GM12878 (cell line): ENCODE results near the gene PPP2R1B. TPM values are rescaled to one million over a fixed set of nuclear protein-coding genes. Genes with fewer than 3 reads are reported as not detected.

Source experiments
- ATAC-seq: fragments of 200-7000 bp; cut with Tn5 transposase; 3 replicates; pipeline ENCODE4 v1.9.1; 2020; ENCODE audit warnings: mild to moderate bottlenecking, moderate library complexity
- BruUV-seq: library from RNA; stranded (reverse); fragments of 400-500 nt; replicated peaks from 2 replicates; lab custom pipeline; 2021; lab: Mats Ljungman, UMichigan
- CTCF ChIA-PET: fragments of 300-600 bp; sonication (Branson Sonifier 250); formaldehyde crosslinking; extraction: SDS; loops from one replicate; lab custom pipeline; 2021; ENCODE audit warnings: inconsistent platforms; lab: Yijun Ruan, JAX
- POLR2A ChIA-PET: fragments of 350-600 bp; formaldehyde crosslinking; extraction: SDS; loops from one replicate; lab custom pipeline; 2021; ENCODE audit warnings: inconsistent platforms; lab: Charles Lee
- RAD21 ChIA-PET: fragments of 300-600 bp; sonication (Branson Sonifier 250); formaldehyde crosslinking; loops from one replicate; lab custom pipeline; 2023; ENCODE audit warnings: antibody characterized with exemption; ENCODE audit not compliant: unreplicated experiment; lab: Charles Lee
- SMC1A ChIA-PET: fragments of 300-600 bp; sonication (Branson Sonifier 250); formaldehyde crosslinking; loops from one replicate; lab custom pipeline; 2023; ENCODE audit not compliant: unreplicated experiment, uncharacterized antibody; lab: Charles Lee
- DNase-seq: peaks from one replicate; pipeline ENCODE4 v3.0.0-alpha.2; 2011; ENCODE audit warnings: low read depth, low spot score
- FAIRE-seq: peaks from 3 replicates; lab custom pipeline; 2011; peaks lifted over from hg19 to GRCh38; lab: Jason Lieb, UNC
- H2AFZ ChIP-seq: 2 replicates; pipeline ENCODE4 v1.6.0; 2011; ENCODE audit warnings: low read depth, low read length, control low read depth; ENCODE audit not compliant: control insufficient read depth
- H3K27ac ChIP-seq: 2 replicates; pipeline ENCODE4 v1.5.1; 2011; ENCODE audit warnings: control low read depth; ENCODE audit not compliant: control insufficient read depth, insufficient read depth
- H3K27me3 ChIP-seq, 2 experiments: replicated peaks in 1 of 2; 2 replicates each; pipeline versions ENCODE4 v1.6.0 to v1.6.1; 2011; ENCODE audit warnings: low read length in 1 of 2; ENCODE audit not compliant: control insufficient read depth in 2 of 2, insufficient read depth in 2 of 2
- H3K36me3 ChIP-seq, 2 experiments: 2 replicates each; pipeline ENCODE4 v1.5.1; 2011; ENCODE audit warnings: low read length in 1 of 2; ENCODE audit not compliant: control insufficient read depth in 2 of 2, insufficient read depth in 2 of 2
- H3K4me1 ChIP-seq: 2 replicates; pipeline ENCODE4 v1.6.1; 2011; ENCODE audit warnings: mild to moderate bottlenecking, low read length, moderate library complexity, mixed read lengths; ENCODE audit not compliant: control insufficient read depth, insufficient read depth
- H3K4me2 ChIP-seq: 2 replicates; pipeline ENCODE4 v1.6.0; 2011; ENCODE audit warnings: control low read depth; ENCODE audit not compliant: control insufficient read depth, insufficient read depth
- H3K4me3 ChIP-seq: fragments of 200-600 bp; sonication (generic); 2 replicates; pipeline ENCODE4 v1.5.1; 2016
- H3K79me2 ChIP-seq: 2 replicates; pipeline ENCODE4 v1.6.0; 2011; ENCODE audit warnings: low read length; ENCODE audit not compliant: control insufficient read depth, insufficient read depth
- H3K9ac ChIP-seq: 2 replicates; pipeline ENCODE4 v1.8.0; 2011; ENCODE audit warnings: low read length, control low read depth, mixed read lengths; ENCODE audit not compliant: control insufficient read depth, insufficient read depth
- H3K9me3 ChIP-seq: replicated peaks from 3 replicates; pipeline ENCODE4 v1.5.1; 2011; ENCODE audit warnings: mild to moderate bottlenecking, low read length; ENCODE audit not compliant: control insufficient read depth, insufficient read depth
- H4K20me1 ChIP-seq: 2 replicates; pipeline ENCODE4 v1.6.0; 2011; ENCODE audit not compliant: control insufficient read depth, insufficient read depth
- BACH1 ChIP-seq: fragments of 450-650 bp; IDR thresholded peaks from 2 replicates; pipeline ENCODE4 v1.6.1; 2017; ENCODE audit warnings: mild to moderate bottlenecking, borderline replicate concordance
- CHD2 ChIP-seq: IDR thresholded peaks from 2 replicates; pipeline ENCODE4 v1.6.1; 2011; ENCODE audit warnings: low read depth, low read length, improper control_type of control experiment, borderline replicate concordance
- CREM ChIP-seq: IDR thresholded peaks from 2 replicates; pipeline ENCODE4 v1.6.1; 2014; ENCODE audit warnings: antibody characterized with exemption, low read depth
- EP300 ChIP-seq, 2 experiments: fragments of 150-350 bp in 1 of 2; IDR thresholded peaks; 2 replicates each; pipeline ENCODE4 v1.6.1; 2011 to 2012; ENCODE audit warnings: low read depth in 2 of 2, low read length in 2 of 2, borderline replicate concordance in 1 of 2, improper control_type of control experiment in 1 of 2, inconsistent platforms in 1 of 2; ENCODE audit not compliant: control insufficient read depth in 1 of 2
- IKZF2 ChIP-seq, 2 experiments: fragments of 450-650 bp; IDR thresholded peaks; 2 replicates each; pipeline ENCODE4 v1.6.1; 2017; ENCODE audit warnings: mild to moderate bottlenecking in 2 of 2, moderate library complexity in 2 of 2
- JUND ChIP-seq: IDR thresholded peaks from 2 replicates; pipeline ENCODE4 v1.6.1; 2012; ENCODE audit warnings: low read depth, mild to moderate bottlenecking, low read length, improper control_type of control experiment, moderate library complexity
- MXI1 ChIP-seq: fragments of 150-350 bp; IDR thresholded peaks from 2 replicates; pipeline ENCODE4 v1.6.1; 2011; ENCODE audit warnings: low read depth, mild to moderate bottlenecking, inconsistent platforms, low read length, improper control_type of control experiment
- MYC ChIP-seq: IDR thresholded peaks from 2 replicates; pipeline ENCODE4 v1.6.1; 2011; ENCODE audit warnings: mild to moderate bottlenecking, low read length, moderate library complexity, inconsistent platforms; ENCODE audit not compliant: insufficient read depth, insufficient replicate concordance, insufficient read length, severe bottlenecking
- NFIC ChIP-seq: IDR thresholded peaks from 2 replicates; pipeline ENCODE4 v1.6.1; 2012; ENCODE audit warnings: low read depth, mild to moderate bottlenecking, inconsistent platforms, low read length, moderate library complexity
- NR2C1 ChIP-seq: fragments of 450-650 bp; IDR thresholded peaks from 2 replicates; pipeline ENCODE4 v1.6.1; 2017; ENCODE audit warnings: antibody characterized with exemption, mild to moderate bottlenecking, moderate library complexity
- RELA ChIP-seq: fragments of 450-650 bp; IDR thresholded peaks from 2 replicates; pipeline ENCODE4 v1.8.0; 2014; ENCODE audit warnings: borderline replicate concordance; ENCODE audit not compliant: partially characterized antibody
- ZZZ3 ChIP-seq: IDR thresholded peaks from 2 replicates; pipeline ENCODE4 v1.6.1; 2011; ENCODE audit warnings: low read depth; ENCODE audit not compliant: control insufficient read depth, insufficient read length
- WGBS: methylation state at CpG from one replicate; pipeline ENCODE4 v1.1.6; 2016; ENCODE audit warnings: low lambda C conversion rate; ENCODE audit not compliant: insufficient replicate concordance, insufficient coverage; ENCODE audit errors: missing lambda C conversion rate; 5-methylcytosine and 5-hydroxymethylcytosine counted together
- in situ Hi-C: fragments of 300-500 bp; cut with MboI; formaldehyde crosslinking; loops from 9 replicates; pipeline ENCODE4 v1.14.3; 2018; ENCODE audit warnings: mixed read lengths
- intact Hi-C: fragments of 100-400 bp; cut with micrococcal nuclease; formaldehyde crosslinking; loops from one replicate; pipeline ENCODE4 v1.14.2; 2022; ENCODE audit not compliant: unreplicated experiment
- polyA plus RNA-seq, 11 experiments: library from polyadenylated mRNA; depleted of rRNA in 4 of 11; unstranded in 6 of 11; stranded (reverse) in 5 of 11; fragments of >200 nt; fragmentation: Nextera tagmentation in 4 of 11; fragmentation: Illumina TruSeq in 1 of 11; extraction: Ambion mirVana in 4 of 11; extraction: Trizol in 1 of 11; gene quantifications; 1 replicate in 1 of 11; 2 replicates in 10 of 11; pipeline versions ENCODE4 v1.2.1 to v1.2.3, GENCODE V29; 2011 to 2016; ENCODE audit warnings: inconsistent platforms in 2 of 11, missing spikeins in 2 of 11, low read depth in 1 of 11
- total RNA-seq, 4 experiments: library from RNA; depleted of rRNA in 3 of 4; stranded (reverse); fragments of >200 nt in 3 of 4; fragmentation: Illumina TruSeq in 1 of 4; extraction: Trizol in 1 of 4; gene quantifications; 2 replicates each; pipeline versions ENCODE4 v1.2.1 to v1.2.3, GENCODE V29; 2013 to 2021
- TF ChIP-seq, protein P1 (sequence below): fragments of 450-650 bp; formaldehyde crosslinking; IDR thresholded peaks from 2 replicates; pipeline ENCODE4 v1.4.0; 2022; ENCODE audit warnings: mild to moderate bottlenecking, moderate library complexity
- TF ChIP-seq, protein P2 (sequence below): IDR thresholded peaks from 2 replicates; pipeline ENCODE4 v1.6.1; 2011; ENCODE audit warnings: low read depth, low read length, improper control_type of control experiment, borderline replicate concordance
- TF ChIP-seq, protein P3 (sequence below): IDR thresholded peaks from 2 replicates; pipeline ENCODE4 v1.6.1; 2012; ENCODE audit warnings: low read depth, low read length, improper control_type of control experiment

The PPP2R1B gene
- total and polyA plus RNA-seq, 10 of the 15 experiments (the other 5 are each of a cell fraction or from before 2014, with no cell fraction given), result 26.6 to 68.2 (median 35.7) TPM

- intact Hi-C loops (no loop called here), in situ Hi-C loops (no loop called here)
- DNase-seq (no peak), FAIRE-seq (no peak), ATAC-seq (no peak)
- no peak overlapping the region for H3K4me3 ChIP-seq
- no peak overlapping the region for H3K27ac ChIP-seq
- H4K20me1 ChIP-seq, result no peaks in the 10 kb centered on the region
- TF ChIP-seq, protein P1, sequence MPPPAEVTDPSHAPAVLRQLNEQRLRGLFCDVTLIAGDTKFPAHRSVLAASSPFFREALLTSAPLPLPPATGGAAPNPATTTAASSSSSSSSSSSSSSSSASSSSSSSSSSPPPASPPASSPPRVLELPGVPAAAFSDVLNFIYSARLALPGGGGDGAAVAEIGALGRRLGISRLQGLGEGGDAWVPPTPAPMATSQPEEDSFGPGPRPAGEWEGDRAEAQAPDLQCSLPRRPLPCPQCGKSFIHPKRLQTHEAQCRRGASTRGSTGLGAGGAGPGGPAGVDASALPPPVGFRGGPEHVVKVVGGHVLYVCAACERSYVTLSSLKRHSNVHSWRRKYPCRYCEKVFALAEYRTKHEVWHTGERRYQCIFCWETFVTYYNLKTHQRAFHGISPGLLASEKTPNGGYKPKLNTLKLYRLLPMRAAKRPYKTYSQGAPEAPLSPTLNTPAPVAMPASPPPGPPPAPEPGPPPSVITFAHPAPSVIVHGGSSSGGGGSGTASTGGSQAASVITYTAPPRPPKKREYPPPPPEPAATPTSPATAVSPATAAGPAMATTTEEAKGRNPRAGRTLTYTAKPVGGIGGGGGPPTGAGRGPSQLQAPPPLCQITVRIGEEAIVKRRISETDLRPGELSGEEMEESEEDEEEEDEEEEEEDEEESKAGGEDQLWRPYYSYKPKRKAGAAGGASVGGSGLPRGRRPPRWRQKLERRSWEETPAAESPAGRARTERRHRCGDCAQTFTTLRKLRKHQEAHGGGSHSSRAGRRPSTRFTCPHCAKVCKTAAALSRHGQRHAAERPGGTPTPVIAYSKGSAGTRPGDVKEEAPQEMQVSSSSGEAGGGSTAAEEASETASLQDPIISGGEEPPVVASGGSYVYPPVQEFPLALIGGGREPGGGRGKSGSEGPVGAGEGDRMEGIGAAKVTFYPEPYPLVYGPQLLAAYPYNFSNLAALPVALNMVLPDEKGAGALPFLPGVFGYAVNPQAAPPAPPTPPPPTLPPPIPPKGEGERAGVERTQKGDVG (CRISPR knock-in tag), result no peak
- TF ChIP-seq, protein P2, sequence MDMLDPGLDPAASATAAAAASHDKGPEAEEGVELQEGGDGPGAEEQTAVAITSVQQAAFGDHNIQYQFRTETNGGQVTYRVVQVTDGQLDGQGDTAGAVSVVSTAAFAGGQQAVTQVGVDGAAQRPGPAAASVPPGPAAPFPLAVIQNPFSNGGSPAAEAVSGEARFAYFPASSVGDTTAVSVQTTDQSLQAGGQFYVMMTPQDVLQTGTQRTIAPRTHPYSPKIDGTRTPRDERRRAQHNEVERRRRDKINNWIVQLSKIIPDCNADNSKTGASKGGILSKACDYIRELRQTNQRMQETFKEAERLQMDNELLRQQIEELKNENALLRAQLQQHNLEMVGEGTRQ, result no peak
- TF ChIP-seq MYC, result no peak
- TF ChIP-seq, protein P3, sequence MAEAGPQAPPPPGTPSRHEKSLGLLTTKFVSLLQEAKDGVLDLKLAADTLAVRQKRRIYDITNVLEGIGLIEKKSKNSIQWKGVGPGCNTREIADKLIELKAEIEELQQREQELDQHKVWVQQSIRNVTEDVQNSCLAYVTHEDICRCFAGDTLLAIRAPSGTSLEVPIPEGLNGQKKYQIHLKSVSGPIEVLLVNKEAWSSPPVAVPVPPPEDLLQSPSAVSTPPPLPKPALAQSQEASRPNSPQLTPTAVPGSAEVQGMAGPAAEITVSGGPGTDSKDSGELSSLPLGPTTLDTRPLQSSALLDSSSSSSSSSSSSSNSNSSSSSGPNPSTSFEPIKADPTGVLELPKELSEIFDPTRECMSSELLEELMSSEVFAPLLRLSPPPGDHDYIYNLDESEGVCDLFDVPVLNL, result no peak
- TF ChIP-seq MXI1, result no peak
- TF ChIP-seq CREM, result no peak
- TF ChIP-seq NR2C1, result no peak
- no peak for TF ChIP-seq NFIC
- TF ChIP-seq EP300 (IDR thresholded peaks at IDR 0.05; ENCODE audit: borderline replicate concordance in 1 of 2, control insufficient read depth in 1 of 2, low read depth in 2 of 2, low read length in 2 of 2), result no peak
- no peak for TF ChIP-seq JUND
- no peak for TF ChIP-seq ZZZ3
- no peak for TF ChIP-seq RELA
- TF ChIP-seq IKZF2 (IDR thresholded peaks at IDR 0.05), result no peak
- no peak for TF ChIP-seq BACH1
- no peak for TF ChIP-seq CHD2
- H3K79me2 ChIP-seq, result no peaks in the 10 kb centered on the region
- POLR2A ChIA-PET, result interaction anchor here (1.0 kb wide), 1 partner anchor 85 kb away, joined by 7 read pairs; no protein-coding TSS in a partner anchor
- H2AFZ ChIP-seq, result no peak overlapping the region
- WGBS, result 98% methylated on average over 10 of the region's 10 CpGs
- SMC1A ChIA-PET, result interaction anchor here (1.3 to 1.6 kb wide), 3 partner anchors 36 to 112 kb away, joined by 3 read pairs; no protein-coding TSS in a partner anchor
- no peak overlapping the region for H3K9ac ChIP-seq
- peaks cover 9 to 16% of the 10 kb centered on the region in 2 experiments; a peak in 3 of 4 replicates for H3K36me3 ChIP-seq
- H3K4me2 ChIP-seq, result no peak overlapping the region
- H3K9me3 ChIP-seq, result no peaks in the 10 kb centered on the region
- RAD21 ChIA-PET, result no interaction called here
- CTCF ChIA-PET, result interaction anchor here (1.1 kb wide), 1 partner anchor 31 kb away, joined by 3 read pairs; no protein-coding TSS in a partner anchor
- BruUV-seq, result no TSS peak
- no peaks in the 10 kb centered on the region for H3K27me3 ChIP-seq
- no peaks in the 10 kb centered on the region for H3K4me1 ChIP-seq
These were observed 40.6 kb downstream of the PPP2R1B start for GRCh38 chr11:111725621-111726020.
